ENCODE results near the gene CDCA7L. TPM values are rescaled to one million over a fixed set of nuclear protein-coding genes. Genes with fewer than 3 reads are reported as not detected.

The CDCA7L gene
- total and polyA plus RNA-seq, 2 of the 4 experiments (the other 2 are of a cell fraction) = 20.4 to 35.0 TPM

DNA sequence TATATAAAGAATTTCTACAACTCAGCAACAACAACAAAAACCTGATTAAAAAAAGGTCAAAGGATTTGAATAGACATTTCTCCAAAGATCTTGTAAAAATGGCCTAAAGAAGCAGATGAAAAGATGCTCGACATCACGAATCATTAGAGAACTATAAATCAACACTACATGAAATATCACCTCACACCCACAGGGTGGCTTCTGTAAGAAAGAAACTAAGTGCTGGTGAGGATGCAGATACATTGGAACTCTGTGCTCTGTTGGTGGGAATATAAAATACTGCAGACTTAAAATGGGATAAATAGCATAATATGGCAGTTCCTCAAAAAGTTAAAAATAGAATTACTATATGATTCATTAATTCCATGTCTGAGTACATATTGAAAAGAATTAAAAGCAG lies 38.3 kb upstream of the CDCA7L start:
- in situ Hi-C loops (cut with MboI; ENCODE audit: low sequenced_read_pairs) = no loop called here
- H4K20me1 ChIP-seq (ENCODE audit: insufficient read depth, low read length) = no peaks in the 10 kb centered on the region
- no peak overlapping the region for H3K27ac ChIP-seq (ENCODE audit: insufficient read depth, low read length)
- no peak overlapping the region for H2AK5ac ChIP-seq (ENCODE audit: low read depth, low read length)
- no peak overlapping the region for H4K5ac ChIP-seq (ENCODE audit: low read depth, low read length)
- H3K14ac ChIP-seq (replicated peaks; ENCODE audit: low read depth, low read length) = no peak overlapping the region
- CTCF ChIA-PET = interaction anchor here (0.6 kb wide), 1 partner anchor 25 kb away, joined by 3 read pairs; no protein-coding TSS in a partner anchor
- BruUV-seq (replicated peaks) = no TSS peak
- H3K79me1 ChIP-seq (ENCODE audit: low read depth in 1 of 2, low read length in 2 of 2) = no peaks in the 10 kb centered on the region
- H3K27me3 ChIP-seq (ENCODE audit: control insufficient read depth, insufficient read depth, low read length) = peaks cover 1% of the 10 kb centered on the region
- H3K9me3 ChIP-seq (ENCODE audit: control insufficient read depth, insufficient read depth, low read length) = no peaks in the 10 kb centered on the region
- no peak overlapping the region for H3K23ac ChIP-seq (ENCODE audit: low read depth, low read length)
- no peak overlapping the region for H4K91ac ChIP-seq (ENCODE audit: insufficient read depth, low read depth, low read length)
- no peak overlapping the region for H2AFZ ChIP-seq (replicated peaks; ENCODE audit: low read length, poor library complexity)
- no peak overlapping the region for H2BK15ac ChIP-seq (ENCODE audit: low read depth, low read length)
- H3K9me1 ChIP-seq (ENCODE audit: insufficient read depth, low read length) = no peaks in the 10 kb centered on the region
- no peak overlapping the region for H2BK120ac ChIP-seq (ENCODE audit: low read depth, low read length)
- H3K4me1 ChIP-seq (ENCODE audit: control insufficient read depth, insufficient read depth, low read length) = no peaks in the 10 kb centered on the region
- TF ChIP-seq RAD21 (IDR thresholded peaks at IDR 0.05; ENCODE audit: low read length) (no peak), MAFK (IDR thresholded peaks at IDR 0.05; ENCODE audit: low read depth, low read length) (no peak), CEBPB (IDR thresholded peaks at IDR 0.05; ENCODE audit: low read depth, low read length) (no peak), RFX5 (IDR thresholded peaks at IDR 0.05; ENCODE audit: low read depth, low read length) (no peak), SMC3 (IDR thresholded peaks at IDR 0.05; ENCODE audit: low read depth, low read length) (no peak), NFE2L2 (IDR thresholded peaks at IDR 0.05; ENCODE audit: low read depth, low read length) (no peak), POLR2A (IDR thresholded peaks at IDR 0.05; ENCODE audit: low read depth, low read length) (no peak), CHD1 (IDR thresholded peaks at IDR 0.05; ENCODE audit: low read depth, low read length) (no peak)
- TF ChIP-seq, protein P1, sequence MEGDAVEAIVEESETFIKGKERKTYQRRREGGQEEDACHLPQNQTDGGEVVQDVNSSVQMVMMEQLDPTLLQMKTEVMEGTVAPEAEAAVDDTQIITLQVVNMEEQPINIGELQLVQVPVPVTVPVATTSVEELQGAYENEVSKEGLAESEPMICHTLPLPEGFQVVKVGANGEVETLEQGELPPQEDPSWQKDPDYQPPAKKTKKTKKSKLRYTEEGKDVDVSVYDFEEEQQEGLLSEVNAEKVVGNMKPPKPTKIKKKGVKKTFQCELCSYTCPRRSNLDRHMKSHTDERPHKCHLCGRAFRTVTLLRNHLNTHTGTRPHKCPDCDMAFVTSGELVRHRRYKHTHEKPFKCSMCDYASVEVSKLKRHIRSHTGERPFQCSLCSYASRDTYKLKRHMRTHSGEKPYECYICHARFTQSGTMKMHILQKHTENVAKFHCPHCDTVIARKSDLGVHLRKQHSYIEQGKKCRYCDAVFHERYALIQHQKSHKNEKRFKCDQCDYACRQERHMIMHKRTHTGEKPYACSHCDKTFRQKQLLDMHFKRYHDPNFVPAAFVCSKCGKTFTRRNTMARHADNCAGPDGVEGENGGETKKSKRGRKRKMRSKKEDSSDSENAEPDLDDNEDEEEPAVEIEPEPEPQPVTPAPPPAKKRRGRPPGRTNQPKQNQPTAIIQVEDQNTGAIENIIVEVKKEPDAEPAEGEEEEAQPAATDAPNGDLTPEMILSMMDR (conservative IDR thresholded peaks at IDR 0.05; ENCODE audit: low read depth, low read length) = no peak
- no peak overlapping the region for H3K9ac ChIP-seq (ENCODE audit: low read depth, low read length)
- H3K4ac ChIP-seq (ENCODE audit: low read depth, low read length) = no peak overlapping the region
- H3K4me3 ChIP-seq (ENCODE audit: insufficient read depth, low read depth, low read length) = no peak overlapping the region
- ATAC-seq (ENCODE audit: low read depth) = no peak
- intact Hi-C loops (cut with micrococcal nuclease) = no loop called here
- H4K8ac ChIP-seq (ENCODE audit: low read depth in 2 of 2, low read length in 2 of 2) = no peak overlapping the region
- H3K18ac ChIP-seq (ENCODE audit: low read depth, low read length) = no peak overlapping the region
- no peak overlapping the region for H2BK5ac ChIP-seq (ENCODE audit: low read depth, low read length, poor library complexity, severe bottlenecking)
- POLR2A ChIA-PET (ENCODE audit: unreplicated experiment) = no interaction called here
- no peak for DNase-seq
- dilution Hi-C loops (cut with HindIII; ENCODE audit: low sequenced_read_pairs, unreplicated experiment) = no loop called here
- H2AK9ac ChIP-seq (replicated peaks; ENCODE audit: low read depth, low read length, poor library complexity) = no peak overlapping the region
- no peak overlapping the region for H3K56ac ChIP-seq (ENCODE audit: extremely low read depth, insufficient read depth, low read length)
- WGBS, 2 experiments (ENCODE audit: extremely low coverage in 2 of 2, insufficient read length in 1 of 2) = no CpG with 5 or more reads among the region's 2 CpGs
- no peaks in the 10 kb centered on the region for H3K36me3 ChIP-seq (ENCODE audit: control insufficient read depth, insufficient read depth, low read length)
- H3K4me2 ChIP-seq (ENCODE audit: low read depth, low read length) = no peak overlapping the region
- H2BK20ac ChIP-seq (ENCODE audit: low read depth, low read length) = no peak overlapping the region
